NT2/D1 (cell line): ENCODE results near the gene BYSL.

Experiments
- YY1 ChIP-seq: IDR thresholded peaks from 2 replicates; pipeline ENCODE4 v1.6.1; 2011; ENCODE audit not compliant: insufficient read length, insufficient read depth
- ZNF274 ChIP-seq: IDR thresholded peaks from 2 replicates; pipeline ENCODE4 v1.6.1; 2011; ENCODE audit warnings: mild to moderate bottlenecking, low read depth, low read length

DNA sequence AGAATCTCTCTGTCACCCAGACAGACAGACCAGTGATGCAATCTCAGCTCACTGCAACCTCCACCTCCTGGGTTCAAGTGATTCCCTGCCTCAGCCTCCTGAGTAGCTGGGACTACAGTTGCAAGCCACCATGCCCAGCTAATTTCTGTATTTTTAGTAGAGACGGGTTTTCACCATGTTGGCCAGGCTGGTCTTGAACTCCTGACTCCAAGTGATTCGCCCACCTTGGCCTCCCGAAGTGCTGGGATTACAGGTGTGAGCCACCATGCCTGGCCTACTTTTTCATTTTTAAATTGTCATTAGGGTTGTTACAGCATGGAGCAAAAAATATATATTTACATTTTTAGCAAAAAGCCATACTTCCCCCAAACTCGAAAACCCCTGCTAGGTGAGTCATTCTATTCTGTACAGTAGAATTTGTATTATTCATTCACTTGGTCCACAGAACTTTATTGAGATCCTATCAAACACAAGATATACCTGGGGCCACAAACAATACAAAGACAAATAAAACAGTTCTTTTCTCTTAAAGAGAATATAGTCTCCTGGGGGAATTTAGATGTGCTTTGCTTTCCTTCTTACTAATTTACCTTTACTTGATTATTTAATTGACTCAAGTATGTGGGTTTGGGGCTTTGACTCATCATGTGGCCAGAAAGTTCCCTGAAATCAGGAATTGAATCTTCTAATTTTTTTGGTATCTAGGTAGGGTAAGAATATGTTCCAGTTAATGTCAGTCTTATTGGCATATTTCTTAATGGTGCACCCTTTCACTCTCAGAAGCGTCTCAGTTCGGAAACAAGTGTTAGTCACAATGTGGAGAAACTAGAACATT, 36.9 kb downstream of the BYSL start:
- TF ChIP-seq YY1: no peak
- no peak for TF ChIP-seq ZNF274
